HG03108 (cell line): ENCODE results near the gene UCP3.

Experiments
- ATAC-seq: cut with Tn5 transposase; IDR thresholded peaks from one replicate; pipeline ENCODE4 v1.9.1; 2021; ENCODE audit warnings: moderate library complexity; ENCODE audit not compliant: unreplicated experiment

UCP3 gene

GRCh38 chr11:74018331-74019005 is 9.6 kb upstream of the UCP3 start:
- ATAC-seq = no peak

DNA sequence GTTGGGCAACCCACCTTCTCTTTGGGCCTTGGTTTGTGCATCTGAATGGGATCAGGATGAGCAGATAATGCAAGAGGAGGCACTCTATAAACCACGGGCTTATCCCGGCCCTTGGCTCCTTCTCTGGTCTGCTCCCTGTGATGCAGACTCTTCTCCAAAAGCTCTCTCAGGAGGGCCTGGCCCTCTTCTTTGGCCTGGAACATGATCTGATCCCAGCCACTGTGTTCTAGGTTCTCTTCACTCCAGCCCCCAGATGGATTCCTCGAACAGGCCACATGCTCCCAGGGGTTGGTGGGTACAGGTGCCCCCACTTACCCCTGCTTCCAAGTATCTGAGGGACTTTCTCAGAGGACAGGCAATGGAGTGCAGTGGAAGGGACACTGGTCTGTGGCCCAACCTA is 8.7 kb upstream of the UCP3 start:
- ATAC-seq = no peak

GRCh38 chr11:74015919-74016684 is 7.2 kb upstream of the UCP3 start:
- no peak for ATAC-seq

GRCh38 chr11:74014880-74015279 is 6.0 kb upstream of the UCP3 start:
- ATAC-seq = no peak

GRCh38 chr11:74013141-74013540 is 4.3 kb upstream of the UCP3 start:
- ATAC-seq = no peak

DNA sequence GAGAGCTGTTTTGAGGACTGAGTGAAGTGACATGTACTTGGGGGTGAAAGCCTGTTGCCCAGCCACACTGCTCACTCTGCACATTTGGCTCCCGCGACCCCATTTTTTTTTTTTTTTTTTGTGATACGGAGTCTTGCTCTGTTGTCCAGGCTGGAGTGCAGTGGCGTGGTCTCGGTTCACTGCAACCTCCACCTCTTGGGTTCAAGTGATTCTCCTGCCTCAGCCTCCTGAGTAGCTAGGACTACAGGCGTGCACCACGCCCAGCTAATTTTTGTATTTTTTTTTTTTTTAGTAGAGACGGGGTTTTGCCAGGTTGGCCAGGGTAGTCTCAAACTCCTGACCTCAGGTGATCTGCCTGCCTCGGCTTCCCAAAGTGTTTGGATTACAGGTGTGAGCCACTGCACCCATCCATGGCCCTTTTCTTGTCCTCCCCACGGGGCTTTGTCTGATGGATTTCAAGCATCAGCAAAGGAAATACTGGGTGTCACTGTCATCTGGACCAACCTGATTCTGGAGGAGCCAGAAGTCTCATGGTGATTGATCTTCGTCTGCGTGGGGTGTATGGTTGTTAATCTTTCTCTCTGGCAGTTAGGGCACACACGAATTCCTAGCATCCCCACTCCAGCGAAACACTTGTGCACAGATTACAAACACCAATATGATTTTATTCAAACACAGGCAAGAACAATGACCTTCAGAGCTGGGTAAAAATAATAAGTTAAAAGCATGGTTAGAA is 3.4 kb upstream of the UCP3 start:
- ATAC-seq = no peak

- peak; percentile 85 for ATAC-seq
Measured at GRCh38 chr11:74011360-74012073, 2.6 kb upstream of the UCP3 start.

GRCh38 chr11:74010306-74011300 is 1.7 kb upstream of the UCP3 start:
- ATAC-seq = no peak

GRCh38 chr11:74009675-74010305 is 905 bp upstream of the UCP3 start:
- ATAC-seq = no peak

- no peak for ATAC-seq
Measured at GRCh38 chr11:74009230-74009547, 304 bp upstream of the UCP3 start.

GRCh38 chr11:74007691-74008372 is 1.1 kb downstream of the UCP3 start:
- no peak for ATAC-seq

DNA sequence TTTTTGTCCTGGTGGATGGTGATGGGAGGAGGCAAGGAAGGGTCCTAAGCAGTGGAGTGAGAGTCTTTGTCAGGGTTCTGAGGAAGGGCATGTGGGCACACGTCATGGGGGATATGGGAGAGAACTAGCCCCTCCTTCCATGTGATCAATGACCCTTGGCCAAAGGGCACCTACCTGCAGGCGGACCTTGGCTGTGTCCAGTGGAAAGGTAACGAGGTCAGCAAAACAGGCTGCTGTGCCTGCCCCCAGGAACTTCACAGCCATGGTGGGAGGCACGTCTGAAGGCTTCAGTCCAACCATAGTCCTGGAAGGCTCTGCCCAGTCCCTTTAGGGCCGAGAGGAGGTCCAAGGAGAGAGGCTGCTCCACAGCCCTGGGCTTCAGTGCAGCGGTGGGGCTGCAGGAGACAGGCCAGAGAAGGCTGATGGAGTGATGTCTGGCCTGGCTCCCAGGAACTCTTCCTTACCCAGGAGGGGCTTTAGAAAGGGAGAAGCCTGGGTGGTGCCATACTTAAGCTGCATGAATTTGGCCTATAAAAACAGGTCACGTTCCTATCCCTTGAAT is 2.1 kb downstream of the UCP3 start:
- ATAC-seq = no peak

DNA sequence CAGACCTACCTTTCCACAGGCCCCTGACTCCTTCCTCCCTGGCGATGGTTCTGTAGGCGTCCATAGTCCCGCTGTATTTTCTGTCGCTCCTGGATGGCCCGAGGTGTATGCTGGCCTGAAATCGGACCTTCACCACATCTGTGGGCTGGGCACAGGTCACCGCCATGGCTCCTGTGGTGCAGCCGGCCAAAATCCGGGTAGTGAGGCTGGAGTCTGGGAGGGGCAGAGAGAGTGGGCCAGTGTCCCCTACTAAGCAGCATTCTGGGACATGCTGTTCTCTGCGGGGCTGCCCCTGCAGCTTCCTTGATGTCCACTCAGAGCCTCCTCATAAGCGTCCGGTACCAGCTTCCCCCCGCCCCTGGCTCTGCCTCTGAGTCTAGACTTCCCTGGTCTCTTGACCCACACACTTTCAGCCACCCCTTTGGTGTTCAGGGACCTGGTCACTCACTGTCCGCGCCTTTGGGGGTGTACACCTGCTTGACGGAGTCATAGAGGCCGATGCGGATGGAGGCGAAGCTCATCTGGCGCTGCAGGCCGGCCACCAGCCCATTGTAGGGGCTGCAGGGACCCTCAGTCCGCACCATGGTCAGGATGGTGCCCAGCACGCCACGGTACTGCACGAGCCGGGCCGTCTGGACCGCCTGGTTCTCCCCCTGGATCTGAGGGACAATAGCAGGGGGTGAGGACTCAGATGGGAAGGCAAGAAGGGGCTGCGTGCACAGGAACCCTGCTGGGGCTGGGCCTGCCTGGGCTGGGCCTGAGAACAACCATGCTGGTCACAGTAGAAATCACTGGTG is 3.0 kb downstream of the UCP3 start:
- ATAC-seq = no peak

GRCh38 chr11:74004759-74005615 is 3.9 kb downstream of the UCP3 start:
- peak; percentile 79 for ATAC-seq

DNA sequence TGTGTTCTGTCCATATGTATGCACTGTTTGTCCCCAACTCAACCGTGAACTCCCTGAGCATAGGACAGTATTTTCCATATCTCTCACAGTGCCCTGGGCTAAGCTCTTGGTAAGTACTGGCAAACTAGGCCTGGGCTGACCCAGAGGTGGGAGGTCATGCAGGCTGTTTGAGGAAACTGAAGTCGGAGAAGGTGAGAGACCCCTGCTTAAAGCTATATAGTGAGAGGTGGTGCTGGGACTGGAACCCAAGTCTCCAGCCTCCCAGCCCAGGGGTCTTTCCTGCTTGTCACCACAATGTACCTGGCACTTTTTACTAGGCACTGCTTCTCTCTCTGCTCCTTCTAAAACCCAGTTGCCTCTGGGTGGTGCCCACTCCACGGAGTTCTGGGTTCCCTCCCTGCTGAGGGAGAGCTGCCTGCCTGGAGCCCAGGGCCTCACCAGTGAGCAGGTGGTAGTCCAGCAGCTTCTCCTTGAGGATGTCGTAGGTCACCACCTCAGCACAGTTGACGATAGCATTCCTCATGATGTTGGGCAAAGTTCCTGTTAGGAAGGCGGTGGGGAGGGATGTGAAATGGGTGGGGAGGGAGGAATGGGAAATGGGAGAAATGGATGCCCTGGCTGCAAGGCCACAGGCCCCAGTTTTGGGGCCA is 4.7 kb downstream of the UCP3 start:
- no peak for ATAC-seq

GRCh38 chr11:74002832-74003231 is 6.1 kb downstream of the UCP3 start:
- no peak for ATAC-seq
